HEK293T (cell line): ENCODE measurements around the gene FAM151A.

Experiments
- CTCF ChIA-PET: fragments of 350-600 bp; formaldehyde crosslinking; extraction: SDS; loops from one replicate; lab custom pipeline; 2021; ENCODE audit warnings: antibody characterized with exemption, inconsistent platforms; lab: Yijun Ruan, JAX
- POLR2A ChIA-PET: fragments of 350-600 bp; formaldehyde crosslinking; extraction: SDS; loops from one replicate; lab custom pipeline; 2020; ENCODE audit warnings: antibody characterized with exemption, inconsistent platforms; lab: Yijun Ruan, JAX
- DNase-seq: peaks from one replicate; pipeline ENCODE4 v3.0.0; 2012; ENCODE audit warnings: mixed read lengths; ENCODE audit errors: extremely low spot score
- ARNT ChIP-seq: fragments of 450-650 bp; IDR thresholded peaks from 2 replicates; pipeline ENCODE4 v1.6.1; 2017; ENCODE audit warnings: mild to moderate bottlenecking
- BHLHE40 ChIP-seq: fragments of 450-650 bp; IDR thresholded peaks from 2 replicates; pipeline ENCODE4 v1.6.1; 2016; ENCODE audit warnings: mild to moderate bottlenecking, moderate library complexity, borderline replicate concordance
- CTBP1 ChIP-seq: fragments of 450-650 bp; IDR thresholded peaks from 2 replicates; pipeline ENCODE4 v1.6.1; 2016; ENCODE audit warnings: borderline replicate concordance
- ELF4 ChIP-seq: fragments of 450-650 bp; IDR thresholded peaks from 2 replicates; pipeline ENCODE4 v1.6.1; 2017; ENCODE audit warnings: antibody characterized with exemption
- FOXA1 ChIP-seq: fragments of 450-650 bp; IDR thresholded peaks from 2 replicates; pipeline ENCODE4 v1.6.1; 2016; ENCODE audit warnings: mild to moderate bottlenecking
- FOXK2 ChIP-seq: fragments of 450-650 bp; IDR thresholded peaks from 2 replicates; pipeline ENCODE4 v1.6.1; 2016; ENCODE audit warnings: mild to moderate bottlenecking
- FOXM1 ChIP-seq: fragments of 450-650 bp; IDR thresholded peaks from 2 replicates; pipeline ENCODE4 v1.6.1; 2017; ENCODE audit warnings: mild to moderate bottlenecking, borderline replicate concordance
- HDGF ChIP-seq: fragments of 450-650 bp; IDR thresholded peaks from 2 replicates; pipeline ENCODE4 v1.6.1; 2017; ENCODE audit warnings: antibody characterized with exemption, borderline replicate concordance
- L3MBTL2 ChIP-seq: fragments of 450-650 bp; conservative IDR thresholded peaks from 2 replicates; pipeline ENCODE4 v1.6.1; 2016; ENCODE audit warnings: mild to moderate bottlenecking
- LEF1 ChIP-seq: fragments of 450-650 bp; IDR thresholded peaks from 2 replicates; pipeline ENCODE4 v1.6.1; 2017; ENCODE audit warnings: mild to moderate bottlenecking, borderline replicate concordance
- NFRKB ChIP-seq: fragments of 450-650 bp; IDR thresholded peaks from 2 replicates; pipeline ENCODE4 v1.6.1; 2016; ENCODE audit warnings: mild to moderate bottlenecking, moderate library complexity
- PKNOX1 ChIP-seq: fragments of 450-650 bp; IDR thresholded peaks from 2 replicates; pipeline ENCODE4 v1.6.1; 2016
- SP1 ChIP-seq: fragments of 450-650 bp; IDR thresholded peaks from 2 replicates; pipeline ENCODE4 v1.6.1; 2017
- SUZ12 ChIP-seq: fragments of 450-650 bp; IDR thresholded peaks from 2 replicates; pipeline ENCODE4 v1.6.1; 2016; ENCODE audit warnings: mild to moderate bottlenecking
- TARDBP ChIP-seq: fragments of 450-650 bp; IDR thresholded peaks from 2 replicates; pipeline ENCODE4 v1.6.1; 2016
- ZNF384 ChIP-seq: fragments of 450-650 bp; IDR thresholded peaks from 2 replicates; pipeline ENCODE4 v1.6.1; 2016

FAM151A gene

GRCh38 chr1:54623216-54624007 lies at the start of gene FAM151A:
TSS of gene FAM151A (minus strand) at chr1:54623525. CDS start at chr1:54623395, 130 bp downstream.
- no peak for DNase-seq
- ChIA-PET POLR2A (no interaction called here), CTCF (interaction anchor here (0.6 kb wide), 1 partner anchor 146 kb away, joined by 5 read pairs; no protein-coding TSS in a partner anchor)
- no peak for TF ChIP-seq ZNF384
- TF ChIP-seq PKNOX1: no peak
- TF ChIP-seq FOXK2: no peak
- TF ChIP-seq LEF1: no peak
- TF ChIP-seq CTBP1: no peak
- no peak for TF ChIP-seq L3MBTL2
- no peak for TF ChIP-seq HDGF
- no peak for TF ChIP-seq FOXA1
- no peak for TF ChIP-seq NFRKB
- no peak for TF ChIP-seq SP1
- no peak for TF ChIP-seq BHLHE40

- ChIA-PET CTCF (interaction anchor here (0.5 to 1.3 kb wide), 5 partner anchors 8 to 131 kb away, joined by 3 to 5 read pairs (median 3); no protein-coding TSS in a partner anchor), POLR2A (no interaction called here)
- DNase-seq: peak; percentile 87
- TF ChIP-seq LEF1 (no peak), SP1 (no peak), SUZ12 (no peak), ELF4 (no peak), NFRKB (no peak), CTBP1 (no peak), BHLHE40 (no peak), FOXM1 (no peak), PKNOX1 (no peak), L3MBTL2 (no peak), FOXK2 (no peak), HDGF (no peak), ARNT (no peak), TARDBP (no peak), FOXA1 (no peak), ZNF384 (no peak)
Observed at GRCh38 chr1:54671985-54672608, 48.8 kb upstream of the FAM151A start.

DNA sequence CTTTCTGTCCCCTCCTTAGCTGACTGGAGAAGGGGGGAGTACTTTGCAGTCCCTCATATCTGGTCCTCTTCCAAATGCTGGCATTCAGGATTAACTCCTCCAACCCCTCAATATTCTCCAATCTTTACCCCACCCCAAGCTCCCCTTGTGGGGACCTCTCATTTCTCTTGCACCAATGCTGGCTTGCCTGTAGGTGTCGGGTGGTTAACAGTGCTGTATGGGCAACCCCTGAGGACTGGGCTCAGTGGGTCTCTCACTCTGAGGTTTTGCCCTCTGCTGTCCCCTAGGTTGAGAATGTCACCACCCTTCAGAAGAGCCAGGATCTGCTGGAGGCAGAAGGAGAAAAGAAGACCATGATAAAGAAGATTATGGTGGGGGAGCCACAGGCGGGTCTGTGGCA lies 45.2 kb upstream of the FAM151A start:
- ChIA-PET CTCF (no interaction called here), POLR2A (no interaction called here)
- TF ChIP-seq PKNOX1: no peak
- TF ChIP-seq SUZ12: no peak
- TF ChIP-seq ZNF384: no peak
- no peak for TF ChIP-seq FOXM1
- no peak for DNase-seq

- CTCF ChIA-PET: no interaction called here
- DNase-seq: no peak
- TF ChIP-seq FOXK2: no peak
- POLR2A ChIA-PET: no interaction called here
Observed at GRCh38 chr1:54667797-54668196, 44.5 kb upstream of the FAM151A start.

- ChIA-PET CTCF (interaction anchor here (0.7 kb wide), 1 partner anchor 140 kb away, joined by 6 read pairs; no protein-coding TSS in a partner anchor), POLR2A (no interaction called here)
- DNase-seq: no peak
- TF ChIP-seq ARNT: no peak
- TF ChIP-seq FOXM1: no peak
- no peak for TF ChIP-seq L3MBTL2
- TF ChIP-seq TARDBP: no peak
- TF ChIP-seq SUZ12: no peak
- TF ChIP-seq ZNF384: no peak
- no peak for TF ChIP-seq SP1
- TF ChIP-seq FOXA1: no peak
- TF ChIP-seq BHLHE40: no peak
- TF ChIP-seq CTBP1: no peak
- no peak for TF ChIP-seq LEF1
- no peak for TF ChIP-seq HDGF
- no peak for TF ChIP-seq FOXK2
- TF ChIP-seq PKNOX1: no peak
Observed at GRCh38 chr1:54666333-54666732, 43.0 kb upstream of the FAM151A start.
